Keratinocyte (primary cell): ENCODE results near the gene TMEM218. TPM values are rescaled to one million over a fixed set of nuclear protein-coding genes. Genes with fewer than 3 reads are reported as not detected.
A peak's percentile ranks its signal among the peaks of the same experiment; 100 is the strongest.

Experiments
- DNase-seq: peaks from one replicate; pipeline ENCODE4 v3.0.0-alpha.2; 2011; ENCODE audit warnings: low read depth, missing footprints, low spot score
- FAIRE-seq: peaks from 2 replicates; lab custom pipeline; 2011; peaks lifted over from hg19 to GRCh38; lab: Jason Lieb, UNC
- H2AFZ ChIP-seq: 2 replicates; pipeline ENCODE4 v1.6.0; 2012; ENCODE audit warnings: low read length, control low read depth, inconsistent platforms; ENCODE audit not compliant: control insufficient read depth
- H3K27ac ChIP-seq: 2 replicates; pipeline ENCODE4 v1.5.1; 2011; ENCODE audit warnings: low read length; ENCODE audit not compliant: control insufficient read depth, insufficient read depth
- H3K27me3 ChIP-seq: 3 replicates; pipeline ENCODE4 v1.6.0; 2011; ENCODE audit warnings: low read length; ENCODE audit not compliant: control insufficient read depth, insufficient read depth; ENCODE audit errors: extremely low read depth
- H3K36me3 ChIP-seq, 2 experiments: 2 replicates in 1 of 2; 3 replicates in 1 of 2; pipeline ENCODE4 v1.5.1; 2011; ENCODE audit warnings: low read length in 2 of 2, mild to moderate bottlenecking in 1 of 2; ENCODE audit not compliant: control insufficient read depth in 2 of 2, insufficient read depth in 2 of 2; ENCODE audit errors: extremely low read depth in 1 of 2
- H3K4me1 ChIP-seq: 3 replicates; pipeline ENCODE4 v1.5.1; 2011; ENCODE audit warnings: low read length; ENCODE audit not compliant: control insufficient read depth, insufficient read depth; ENCODE audit errors: extremely low read depth
- H3K4me2 ChIP-seq: 3 replicates; pipeline ENCODE4 v1.6.0; 2011; ENCODE audit warnings: low read depth, low read length; ENCODE audit not compliant: control insufficient read depth, insufficient read depth; ENCODE audit errors: extremely low read depth
- H3K4me3 ChIP-seq, 3 experiments: fragments of 200-600 bp in 1 of 3; sonication (generic) in 1 of 3; 2 replicates in 2 of 3; 3 replicates in 1 of 3; pipeline ENCODE4 v1.5.1; 2011 to 2016; ENCODE audit warnings: low read length in 3 of 3, mild to moderate bottlenecking in 3 of 3, control low read depth in 2 of 3, inconsistent platforms in 1 of 3, low read depth in 1 of 3, mixed read lengths in 1 of 3, mixed run types in 1 of 3, moderate library complexity in 1 of 3; ENCODE audit not compliant: control insufficient read depth in 2 of 3, insufficient read depth in 2 of 3; ENCODE audit errors: extremely low read depth in 1 of 3
- H3K79me2 ChIP-seq: 2 replicates; pipeline ENCODE4 v1.6.0; 2012; ENCODE audit warnings: low read length; ENCODE audit not compliant: control insufficient read depth, insufficient read depth
- H3K9ac ChIP-seq: 3 replicates; pipeline ENCODE4 v1.6.0; 2011; ENCODE audit warnings: low read length; ENCODE audit not compliant: control insufficient read depth, insufficient read depth; ENCODE audit errors: extremely low read depth
- H3K9me1 ChIP-seq: 3 replicates; pipeline ENCODE4 v1.6.0; 2011; ENCODE audit warnings: low read length; ENCODE audit not compliant: control insufficient read depth, insufficient read depth; ENCODE audit errors: extremely low read depth
- H3K9me3 ChIP-seq: 2 replicates; pipeline ENCODE4 v1.5.1; 2012; ENCODE audit warnings: low read depth, low read length; ENCODE audit not compliant: control insufficient read depth
- H4K20me1 ChIP-seq: 3 replicates; pipeline ENCODE4 v1.6.0; 2011; ENCODE audit warnings: low read length; ENCODE audit not compliant: control insufficient read depth, insufficient read depth; ENCODE audit errors: extremely low read depth
- EZH2 ChIP-seq: IDR thresholded peaks from one replicate; pipeline ENCODE4 v1.6.1; 2012; ENCODE audit warnings: inconsistent platforms, mild to moderate bottlenecking, low read length, moderate library complexity
- dilution Hi-C: fragments of 300-500 bp; cut with MboI; formaldehyde crosslinking; loops from one replicate; pipeline ENCODE4 v1.7.0; 2020; ENCODE audit warnings: low sequenced_read_pairs; ENCODE audit not compliant: extremely low pct_ligation_motif_present
- polyA plus RNA-seq, 5 experiments: library from polyadenylated mRNA; depleted of rRNA in 3 of 5; stranded (reverse) in 3 of 5; stranded (forward) in 1 of 5; unstranded in 1 of 5; fragments of >200 nt; gene quantifications; 1 replicate in 1 of 5; 2 replicates in 3 of 5; 3 replicates in 1 of 5; pipeline versions ENCODE4 v1.2.1 to v1.2.3, GENCODE V29; 2011 to 2012; ENCODE audit warnings: missing spikeins in 2 of 5, low read depth in 1 of 5, low replicate concordance in 1 of 5
- TF ChIP-seq, protein P1 (sequence below), 3 experiments: IDR thresholded peaks in 1 of 3; conservative IDR thresholded peaks in 1 of 3; optimal IDR thresholded peaks in 1 of 3; 2 replicates in 2 of 3; 3 replicates in 1 of 3; pipeline versions ENCODE3 to v1.5.1; 2011; ENCODE audit warnings: low read length in 3 of 3, mild to moderate bottlenecking in 3 of 3, moderate library complexity in 2 of 3, control low read depth in 1 of 3, inconsistent platforms in 1 of 3; ENCODE audit not compliant: insufficient read depth in 2 of 3; ENCODE audit errors: extremely low read depth in 1 of 3

The TMEM218 gene
- polyA plus RNA-seq, 1 donor (not counting 4 experiments of a cell fraction or from before 2014, with no cell fraction given): 34.2 TPM

DNA sequence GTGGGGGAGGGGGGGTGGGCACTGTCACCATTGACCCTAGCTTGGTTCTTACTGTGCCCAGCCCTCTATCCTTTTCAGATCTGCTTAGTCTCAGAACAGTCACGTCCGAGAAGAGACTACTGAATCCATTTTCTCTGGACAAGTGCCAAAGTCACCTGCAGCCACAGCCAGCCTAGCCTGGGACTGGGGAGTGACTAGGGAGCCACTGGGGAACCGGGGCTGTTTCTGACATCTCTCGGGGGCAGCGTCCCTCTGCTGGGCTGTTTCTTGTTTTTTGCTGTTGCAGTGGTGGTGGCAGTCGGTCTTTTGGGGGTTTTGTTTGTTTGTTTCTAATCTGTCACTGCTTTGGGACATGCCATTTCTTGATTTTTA is 39.6 kb downstream of the TMEM218 start:
- H2AFZ ChIP-seq: no peak overlapping the region
- TF ChIP-seq EZH2: no peak
- TF ChIP-seq, protein P1, sequence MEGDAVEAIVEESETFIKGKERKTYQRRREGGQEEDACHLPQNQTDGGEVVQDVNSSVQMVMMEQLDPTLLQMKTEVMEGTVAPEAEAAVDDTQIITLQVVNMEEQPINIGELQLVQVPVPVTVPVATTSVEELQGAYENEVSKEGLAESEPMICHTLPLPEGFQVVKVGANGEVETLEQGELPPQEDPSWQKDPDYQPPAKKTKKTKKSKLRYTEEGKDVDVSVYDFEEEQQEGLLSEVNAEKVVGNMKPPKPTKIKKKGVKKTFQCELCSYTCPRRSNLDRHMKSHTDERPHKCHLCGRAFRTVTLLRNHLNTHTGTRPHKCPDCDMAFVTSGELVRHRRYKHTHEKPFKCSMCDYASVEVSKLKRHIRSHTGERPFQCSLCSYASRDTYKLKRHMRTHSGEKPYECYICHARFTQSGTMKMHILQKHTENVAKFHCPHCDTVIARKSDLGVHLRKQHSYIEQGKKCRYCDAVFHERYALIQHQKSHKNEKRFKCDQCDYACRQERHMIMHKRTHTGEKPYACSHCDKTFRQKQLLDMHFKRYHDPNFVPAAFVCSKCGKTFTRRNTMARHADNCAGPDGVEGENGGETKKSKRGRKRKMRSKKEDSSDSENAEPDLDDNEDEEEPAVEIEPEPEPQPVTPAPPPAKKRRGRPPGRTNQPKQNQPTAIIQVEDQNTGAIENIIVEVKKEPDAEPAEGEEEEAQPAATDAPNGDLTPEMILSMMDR (optimal IDR thresholded peaks at IDR 0.05 in 1 of 3, IDR thresholded peaks at IDR 0.05 in 1 of 3, conservative IDR thresholded peaks at IDR 0.05 in 1 of 3; ENCODE audit: extremely low read depth in 1 of 3, insufficient read depth in 2 of 3, low read length in 3 of 3): no peak
- FAIRE-seq: no peak
- H3K27ac ChIP-seq: no peak overlapping the region
- no peak overlapping the region for H3K9ac ChIP-seq
- H3K4me1 ChIP-seq: peaks cover 35% of the 10 kb centered on the region
- H3K9me1 ChIP-seq: no peaks in the 10 kb centered on the region
- dilution Hi-C loops: no loop called here
- H3K79me2 ChIP-seq: no peaks in the 10 kb centered on the region
- no peaks in the 10 kb centered on the region for H3K9me3 ChIP-seq
- H3K4me3 ChIP-seq: no peak overlapping the region
- no peaks in the 10 kb centered on the region for H3K36me3 ChIP-seq
- no peaks in the 10 kb centered on the region for H4K20me1 ChIP-seq
- no peaks in the 10 kb centered on the region for H3K27me3 ChIP-seq
- no peak overlapping the region for H3K4me2 ChIP-seq
- DNase-seq: no peak

DNA sequence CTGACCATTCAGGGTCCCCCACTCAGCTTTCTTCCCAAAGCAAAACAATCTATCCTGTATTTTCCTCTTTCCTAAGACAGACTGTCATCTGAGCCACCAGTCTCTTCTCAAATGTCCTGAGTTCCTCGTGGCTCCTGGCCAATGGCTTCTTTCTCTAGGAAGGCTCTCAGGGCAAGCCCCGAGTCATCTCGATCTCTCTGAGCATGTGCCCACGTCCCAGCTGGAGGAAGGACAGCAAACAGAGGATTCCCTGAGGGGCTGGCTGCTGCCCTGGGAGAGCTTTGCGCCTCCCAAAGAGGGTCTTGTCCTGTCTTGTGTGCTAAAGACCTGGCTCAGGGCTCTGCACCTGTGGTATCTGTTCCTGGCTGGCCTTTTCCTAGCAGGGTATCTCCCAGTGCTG is 40.0 kb downstream of the TMEM218 start:
- Histone ChIP-seq H2AFZ (peak overlapping the region; percentile 27), H3K9ac (peak overlapping the region; percentile 24), H3K27ac (peak overlapping the region; percentile 62), H3K27me3 (no peaks in the 10 kb centered on the region), H3K79me2 (no peaks in the 10 kb centered on the region), H3K4me1 (peaks cover 35% of the 10 kb centered on the region), H3K9me3 (no peaks in the 10 kb centered on the region), H3K4me3 (no peak overlapping the region), H4K20me1 (no peaks in the 10 kb centered on the region), H3K36me3 (no peaks in the 10 kb centered on the region), H3K4me2 (peak overlapping the region; percentile 52), H3K9me1 (no peaks in the 10 kb centered on the region)
- dilution Hi-C loops: no loop called here
- no peak for TF ChIP-seq EZH2
- TF ChIP-seq, protein P1 (optimal IDR thresholded peaks at IDR 0.05 in 1 of 3, IDR thresholded peaks at IDR 0.05 in 1 of 3, conservative IDR thresholded peaks at IDR 0.05 in 1 of 3; ENCODE audit: extremely low read depth in 1 of 3, insufficient read depth in 2 of 3, low read length in 3 of 3): no peak
- FAIRE-seq: no peak
- DNase-seq: no peak
